PC-3 (cell line): ENCODE measurements around the gene ZC3HAV1. TPM values are rescaled to one million over a fixed set of nuclear protein-coding genes. Genes with fewer than 3 reads are reported as not detected.
"Not testable (repeated sequence)": the region's sequence is repeated elsewhere in the genome, so short reads cannot be mapped to it uniquely, and the experiment has no call there.

ENCODE experiments used
- ATAC-seq: fragments of 200-7000 bp; cut with Tn5 transposase; 2 replicates; pipeline ENCODE4 v1.9.1; 2020; ENCODE audit warnings: mild to moderate bottlenecking, moderate library complexity
- BruUV-seq: library from RNA; stranded (reverse); fragments of 400-500 nt; replicated peaks from 2 replicates; lab custom pipeline; 2021; lab: Mats Ljungman, UMichigan
- CTCF ChIA-PET: fragments of 300-600 bp; sonication (Branson Sonifier 250); formaldehyde crosslinking; loops from one replicate; lab custom pipeline; 2022; ENCODE audit warnings: antibody characterized with exemption; lab: Charles Lee
- POLR2A ChIA-PET: fragments of 300-600 bp; sonication (Branson Sonifier 250); formaldehyde crosslinking; loops from one replicate; lab custom pipeline; 2022; ENCODE audit warnings: antibody characterized with exemption; ENCODE audit not compliant: unreplicated experiment; lab: Charles Lee
- DNase-seq: peaks from one replicate; pipeline ENCODE4 v3.0.0-alpha.2; 2015
- H2AFZ ChIP-seq: fragments of 300-600 bp; sonication (generic); 2 replicates; pipeline ENCODE4 v1.6.0; 2016; ENCODE audit warnings: antibody characterized with exemption, low read length
- H3F3A ChIP-seq: fragments of 300-600 bp; sonication (generic); one replicate; pipeline ENCODE4 v1.6.0; 2017; ENCODE audit warnings: antibody characterized with exemption, low read length, control low read depth, mild to moderate bottlenecking; ENCODE audit not compliant: unreplicated experiment
- H3K27ac ChIP-seq: fragments of 300-600 bp; sonication (generic); 2 replicates; pipeline ENCODE4 v1.5.1; 2016; ENCODE audit warnings: mild to moderate bottlenecking, low read length
- H3K27me3 ChIP-seq: fragments of 300-600 bp; sonication (generic); 2 replicates; pipeline ENCODE4 v1.6.1; 2016; ENCODE audit warnings: low read length, mixed read lengths
- H3K36me3 ChIP-seq: fragments of 300-600 bp; sonication (generic); 2 replicates; pipeline ENCODE4 v1.6.1; 2016; ENCODE audit warnings: low read depth, mixed run types, low read length, mixed read lengths
- H3K4me1 ChIP-seq: fragments of 300-600 bp; sonication (generic); 2 replicates; pipeline ENCODE4 v1.5.1; 2016; ENCODE audit warnings: low read length; ENCODE audit not compliant: insufficient read depth
- H3K4me2 ChIP-seq: fragments of 300-600 bp; sonication (generic); 2 replicates; pipeline ENCODE4 v1.6.0; 2016; ENCODE audit warnings: low read length
- H3K4me3 ChIP-seq: fragments of 300-600 bp; sonication (generic); 2 replicates; pipeline ENCODE4 v1.5.1; 2016; ENCODE audit warnings: mild to moderate bottlenecking, low read length, mixed read lengths
- H3K79me2 ChIP-seq: fragments of 300-600 bp; sonication (generic); 2 replicates; pipeline ENCODE4 v1.6.1; 2017; ENCODE audit warnings: low read length, mixed read lengths
- H3K9ac ChIP-seq: fragments of 300-600 bp; sonication (generic); 2 replicates; pipeline ENCODE4 v1.6.0; 2016; ENCODE audit warnings: mild to moderate bottlenecking, low read length
- H3K9me2 ChIP-seq: fragments of 300-600 bp; sonication (generic); replicated peaks from 2 replicates; pipeline ENCODE4 v1.6.1; 2016; ENCODE audit warnings: mixed run types, low read length, mixed read lengths
- H3K9me3 ChIP-seq: fragments of 300-600 bp; sonication (generic); 2 replicates; pipeline ENCODE4 v1.6.1; 2016; ENCODE audit warnings: low read length, mixed read lengths
- H4K20me1 ChIP-seq: fragments of 300-600 bp; sonication (generic); 2 replicates; pipeline ENCODE4 v1.6.1; 2016; ENCODE audit warnings: low read length, mixed read lengths
- EZH2 ChIP-seq: fragments of 300-600 bp; sonication (generic); IDR thresholded peaks from one replicate; pipeline ENCODE4 v1.6.1; 2017; ENCODE audit warnings: antibody characterized with exemption, mild to moderate bottlenecking, low read length; ENCODE audit not compliant: unreplicated experiment
- EZH2phosphoT487 ChIP-seq: fragments of 300-600 bp; sonication (generic); IDR thresholded peaks from 2 replicates; pipeline ENCODE4 v1.6.1; 2018; ENCODE audit warnings: mild to moderate bottlenecking, antibody characterized with exemption, low read length, borderline replicate concordance
- intact Hi-C: fragments of 100-400 bp; cut with micrococcal nuclease; formaldehyde crosslinking; loops from 2 replicates; pipeline ENCODE4 v1.9.0; 2023
- total RNA-seq: library from RNA; depleted of rRNA; stranded (reverse); fragments of >200 nt; gene quantifications from 2 replicates; pipeline ENCODE4 v1.2.3, GENCODE V29; 2014
- TF ChIP-seq, protein P1 (sequence below): fragments of 300-600 bp; sonication (generic); conservative IDR thresholded peaks from 2 replicates; pipeline ENCODE4 v1.5.1; 2017; ENCODE audit warnings: antibody characterized with exemption, low read depth, mild to moderate bottlenecking, low read length

ZC3HAV1 gene
- total RNA-seq, 1 experiment from 2014 or later, result 19.6 TPM

- DNase-seq (no peak), ATAC-seq (peak; percentile 55; the same call in 1 of the 2 replicates)
- Histone ChIP-seq H3K4me2 (no peak overlapping the region), H3K9me3 (no peaks in the 10 kb centered on the region), H3K9me2 (no peaks in the 10 kb centered on the region), H3F3A (no peaks in the 10 kb centered on the region), H3K9ac (no peak overlapping the region), H3K4me1 (no peaks in the 10 kb centered on the region), H4K20me1 (no peaks in the 10 kb centered on the region), H3K27ac (no peak overlapping the region), H2AFZ (no peak overlapping the region), H3K27me3 (no peaks in the 10 kb centered on the region), H3K79me2 (no peaks in the 10 kb centered on the region), H3K4me3 (no peak overlapping the region), H3K36me3 (no peaks in the 10 kb centered on the region)
- ChIA-PET POLR2A (no interaction called here), CTCF (no interaction called here)
- TF ChIP-seq, protein P1, sequence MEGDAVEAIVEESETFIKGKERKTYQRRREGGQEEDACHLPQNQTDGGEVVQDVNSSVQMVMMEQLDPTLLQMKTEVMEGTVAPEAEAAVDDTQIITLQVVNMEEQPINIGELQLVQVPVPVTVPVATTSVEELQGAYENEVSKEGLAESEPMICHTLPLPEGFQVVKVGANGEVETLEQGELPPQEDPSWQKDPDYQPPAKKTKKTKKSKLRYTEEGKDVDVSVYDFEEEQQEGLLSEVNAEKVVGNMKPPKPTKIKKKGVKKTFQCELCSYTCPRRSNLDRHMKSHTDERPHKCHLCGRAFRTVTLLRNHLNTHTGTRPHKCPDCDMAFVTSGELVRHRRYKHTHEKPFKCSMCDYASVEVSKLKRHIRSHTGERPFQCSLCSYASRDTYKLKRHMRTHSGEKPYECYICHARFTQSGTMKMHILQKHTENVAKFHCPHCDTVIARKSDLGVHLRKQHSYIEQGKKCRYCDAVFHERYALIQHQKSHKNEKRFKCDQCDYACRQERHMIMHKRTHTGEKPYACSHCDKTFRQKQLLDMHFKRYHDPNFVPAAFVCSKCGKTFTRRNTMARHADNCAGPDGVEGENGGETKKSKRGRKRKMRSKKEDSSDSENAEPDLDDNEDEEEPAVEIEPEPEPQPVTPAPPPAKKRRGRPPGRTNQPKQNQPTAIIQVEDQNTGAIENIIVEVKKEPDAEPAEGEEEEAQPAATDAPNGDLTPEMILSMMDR, result no peak
- TF ChIP-seq EZH2phosphoT487, result no peak
- TF ChIP-seq EZH2, result no peak
- no TSS peak for BruUV-seq
- intact Hi-C loops, result loop anchor here (1.0 kb wide), 1 partner anchor 110 kb away; no protein-coding TSS in a partner anchor
Measured at GRCh38 chr7:139127648-139128047, 18.1 kb upstream of the ZC3HAV1 start.

- Histone ChIP-seq H3K9me2 (no peaks in the 10 kb centered on the region), H3K4me1 (no peaks in the 10 kb centered on the region), H3K9me3 (no peaks in the 10 kb centered on the region), H3K27me3 (no peaks in the 10 kb centered on the region), H4K20me1 (no peaks in the 10 kb centered on the region), H3K9ac (no peak overlapping the region), H3F3A (no peaks in the 10 kb centered on the region), H3K4me2 (no peak overlapping the region), H3K4me3 (no peak overlapping the region), H3K79me2 (no peaks in the 10 kb centered on the region), H3K27ac (no peak overlapping the region), H2AFZ (no peak overlapping the region), H3K36me3 (no peaks in the 10 kb centered on the region)
- no TSS peak for BruUV-seq
- intact Hi-C loops, result no loop called here
- ChIA-PET CTCF (no interaction called here), POLR2A (no interaction called here)
- no peak for ATAC-seq
- DNase-seq, result no peak
- TF ChIP-seq EZH2 (no peak), EZH2phosphoT487 (no peak)
- TF ChIP-seq, protein P1, result no peak
Measured at GRCh38 chr7:139125657-139126056, 16.1 kb upstream of the ZC3HAV1 start.

DNA sequence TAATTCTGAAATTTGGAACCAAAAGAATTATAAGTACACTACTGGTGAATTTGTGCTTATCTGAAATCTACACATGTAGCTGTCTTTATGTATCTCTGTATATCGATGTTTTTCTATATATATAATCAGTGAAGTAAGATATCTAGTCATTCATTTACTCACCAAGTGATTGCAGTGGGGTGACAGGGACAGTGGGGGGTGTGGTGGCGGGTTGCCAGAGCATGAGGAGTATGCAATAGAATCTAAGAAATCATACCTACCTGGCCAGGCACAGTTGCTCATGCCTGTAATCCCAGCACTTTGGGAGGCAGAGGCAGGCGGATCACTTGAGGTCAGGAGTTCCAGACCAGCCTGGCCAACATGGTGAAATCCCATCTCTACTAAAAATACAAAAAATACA lies 15.5 kb upstream of the ZC3HAV1 start:
- H3K36me3 ChIP-seq, CTCF ChIA-PET, POLR2A ChIA-PET, H3K9me2 ChIP-seq, H3K9me3 ChIP-seq, H3K4me3 ChIP-seq, BruUV-seq, H4K20me1 ChIP-seq, H3K9ac ChIP-seq, H3K27ac ChIP-seq, H3K27me3 ChIP-seq, H3K4me2 ChIP-seq, intact Hi-C loops, H2AFZ ChIP-seq, ATAC-seq, H3K79me2 ChIP-seq, H3K4me1 ChIP-seq, DNase-seq, H3F3A ChIP-seq: not testable (repeated sequence)
